Measurements from ENCODE around the gene RETN. TPM values are rescaled to one million over a fixed set of nuclear protein-coding genes. Genes with fewer than 3 reads are reported as not detected.

RETN gene
- total RNA-seq, 1 experiment from 2014 or later, result not detected

DNA sequence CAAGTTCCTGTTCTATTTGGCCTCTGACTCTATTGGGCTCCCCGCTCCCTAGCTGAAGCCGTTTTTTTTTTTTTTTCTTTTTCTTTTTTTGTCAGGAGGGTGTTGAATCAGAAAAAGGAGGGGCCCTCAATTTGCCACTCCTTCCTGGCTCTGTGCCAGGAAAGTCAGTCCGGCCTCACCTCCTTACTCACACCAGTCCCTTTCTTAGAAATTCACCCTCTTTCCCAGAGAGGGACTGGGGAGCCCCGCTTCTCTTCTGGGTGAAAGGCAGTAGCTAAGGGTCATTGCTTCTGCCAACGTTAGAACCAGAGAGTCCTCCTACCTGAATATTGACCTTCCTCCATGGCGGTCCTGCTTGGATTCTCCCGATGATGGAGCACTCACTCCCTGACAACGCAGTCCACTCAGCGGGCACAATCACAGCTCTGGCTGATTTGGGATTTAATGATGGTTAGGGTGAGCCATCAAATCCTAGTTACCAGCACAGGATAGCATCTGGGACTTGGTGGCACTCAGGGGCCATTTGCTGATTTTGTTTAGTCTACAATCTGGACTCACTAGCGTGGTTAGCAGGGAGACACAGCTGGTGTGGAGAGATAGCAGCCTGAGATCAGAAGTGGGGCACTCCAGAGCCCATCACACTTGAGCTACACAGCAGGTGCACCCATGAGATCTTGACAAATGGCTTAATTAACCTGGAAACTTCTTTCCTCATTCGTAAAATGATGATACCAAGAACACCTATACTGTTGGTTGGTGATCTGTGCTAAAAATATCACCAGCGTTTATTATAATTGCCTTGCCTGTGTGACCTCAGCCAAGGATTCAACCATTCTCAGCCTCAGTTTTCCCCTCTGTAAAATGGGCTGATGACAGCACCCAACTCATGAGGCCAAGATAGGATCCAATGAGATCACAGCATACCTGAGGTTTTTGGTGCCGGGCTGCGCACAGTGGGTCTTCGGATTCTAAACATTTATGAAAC lies 30.9 kb downstream of the RETN start:
- no peaks in the 10 kb centered on the region for H3K79me2 ChIP-seq (ENCODE audit: insufficient read depth, low read length)
- H4K20me1 ChIP-seq (ENCODE audit: insufficient read depth), result no peaks in the 10 kb centered on the region
- intact Hi-C loops (cut with micrococcal nuclease), result no loop called here
- H3K36me3 ChIP-seq (ENCODE audit: control insufficient read depth in 1 of 2, insufficient read depth in 2 of 2, low read length in 2 of 2), result no peaks in the 10 kb centered on the region
- H3K9me2 ChIP-seq (ENCODE audit: insufficient read depth), result no peaks in the 10 kb centered on the region
- DNase-seq (ENCODE audit: low read depth, low spot score), result no peak
- no peak overlapping the region for H3K9ac ChIP-seq (ENCODE audit: low read length)
- ChIA-PET RAD21 (ENCODE audit: low non-redundant PET in 1 of 2, low total read pairs in 2 of 2, uncharacterized antibody in 2 of 2, unreplicated experiment in 2 of 2) (no interaction called here), CTCF (interaction anchor here (0.9 kb wide), 1 partner anchor 19 kb away, joined by 3 read pairs; the partner anchor contains the start of gene TRAPPC5), POLR2A (no interaction called here)
- no peaks in the 10 kb centered on the region for H3K4me1 ChIP-seq (ENCODE audit: control insufficient read depth in 1 of 2, insufficient read depth in 2 of 2, low read length in 2 of 2)
- H3K4me3 ChIP-seq (replicated peaks in 1 of 2; ENCODE audit: low read depth in 1 of 2, low read length in 2 of 2), result no peak overlapping the region
- ATAC-seq, result no peak
- H3K9me3 ChIP-seq (ENCODE audit: control insufficient read depth in 1 of 2, insufficient read depth in 1 of 2, low read depth in 1 of 2, low read length in 2 of 2), result no peaks in the 10 kb centered on the region
- H3K27ac ChIP-seq (ENCODE audit: low read depth, low read length), result no peak overlapping the region
- no peak overlapping the region for H3K4me2 ChIP-seq (ENCODE audit: low read length)
- peaks cover 16% of the 10 kb centered on the region; the same call in 1 of the 2 replicates for H3K27me3 ChIP-seq (ENCODE audit: insufficient read depth, low read length)
- TF ChIP-seq FOSL1 (IDR thresholded peaks at IDR 0.05; ENCODE audit: low read depth), result no peak
- no peak for TF ChIP-seq RAD21 (IDR thresholded peaks at IDR 0.05; ENCODE audit: low read depth)
- TF ChIP-seq YY1 (IDR thresholded peaks at IDR 0.05; ENCODE audit: extremely low read depth, insufficient replicate concordance, low read depth, low read length), result no peak
- no peak for TF ChIP-seq ELF1 (IDR thresholded peaks at IDR 0.05; ENCODE audit: borderline replicate concordance, low read depth)
- TF ChIP-seq SP1 (IDR thresholded peaks at IDR 0.05; ENCODE audit: low read depth), result no peak
- TF ChIP-seq POLR2AphosphoS5 (IDR thresholded peaks at IDR 0.05; ENCODE audit: low read depth, low read length), result no peak
- no peak overlapping the region for H2AFZ ChIP-seq (ENCODE audit: low read depth, low read length, poor library complexity, severe bottlenecking)
- no TSS peak for BruUV-seq (replicated peaks)

DNA sequence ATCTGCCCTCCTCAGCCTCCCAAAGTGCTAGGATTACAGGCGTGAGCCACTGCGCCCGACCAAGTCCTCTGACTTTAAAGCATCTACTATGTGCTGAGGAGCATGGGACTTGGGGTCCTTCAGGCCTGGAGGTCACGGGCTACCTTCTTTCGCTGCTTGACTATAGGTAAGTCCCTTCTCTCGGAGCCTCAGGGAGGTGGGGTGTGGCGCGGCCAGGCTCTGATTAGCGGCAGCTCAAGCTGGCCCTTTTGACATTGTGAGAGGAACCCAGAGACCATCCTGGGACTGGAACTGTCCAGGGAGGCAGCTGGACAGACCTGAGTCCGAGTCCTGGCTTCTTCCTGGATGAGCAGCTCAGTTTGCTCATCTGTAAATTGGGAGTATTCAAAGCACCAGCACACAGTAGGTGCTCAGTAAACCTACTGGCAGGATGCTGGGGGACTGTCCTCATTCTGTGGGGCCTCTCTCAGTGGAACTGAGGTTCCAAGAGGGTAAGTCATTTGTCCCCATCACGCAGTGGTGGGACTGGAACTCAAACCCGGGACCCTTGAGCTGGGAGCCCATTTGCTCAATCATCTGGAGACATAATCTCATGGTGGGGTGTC lies 32.3 kb downstream of the RETN start:
- ATAC-seq (no peak), DNase-seq (ENCODE audit: low read depth, low spot score) (no peak)
- no peaks in the 10 kb centered on the region for H3K4me1 ChIP-seq (ENCODE audit: control insufficient read depth in 1 of 2, insufficient read depth in 2 of 2, low read length in 2 of 2)
- H3K36me3 ChIP-seq (ENCODE audit: control insufficient read depth in 1 of 2, insufficient read depth in 2 of 2, low read length in 2 of 2), result no peaks in the 10 kb centered on the region
- H3K9me2 ChIP-seq (ENCODE audit: insufficient read depth), result no peaks in the 10 kb centered on the region
- no peak overlapping the region for H3K9ac ChIP-seq (ENCODE audit: low read length)
- H3K4me2 ChIP-seq (ENCODE audit: low read length), result no peak overlapping the region
- RAD21 ChIA-PET (ENCODE audit: low non-redundant PET in 1 of 2, low total read pairs in 2 of 2, uncharacterized antibody in 2 of 2, unreplicated experiment in 2 of 2), result no interaction called here
- H3K79me2 ChIP-seq (ENCODE audit: insufficient read depth, low read length), result no peaks in the 10 kb centered on the region
- POLR2A ChIA-PET, result no interaction called here
- no peaks in the 10 kb centered on the region for H4K20me1 ChIP-seq (ENCODE audit: insufficient read depth)
- intact Hi-C loops (cut with micrococcal nuclease), result no loop called here
- no peaks in the 10 kb centered on the region for H3K9me3 ChIP-seq (ENCODE audit: control insufficient read depth in 1 of 2, insufficient read depth in 1 of 2, low read depth in 1 of 2, low read length in 2 of 2)
- H2AFZ ChIP-seq (ENCODE audit: low read depth, low read length, poor library complexity, severe bottlenecking), result no peak overlapping the region
- no peak overlapping the region for H3K27ac ChIP-seq (ENCODE audit: low read depth, low read length)
- no peak overlapping the region for H3K4me3 ChIP-seq (replicated peaks in 1 of 2; ENCODE audit: low read depth in 1 of 2, low read length in 2 of 2)
- CTCF ChIA-PET, result interaction anchor here (0.6 kb wide), 1 partner anchor 133 kb away, joined by 3 read pairs; no protein-coding TSS in a partner anchor
- BruUV-seq (replicated peaks), result no TSS peak
- peaks cover 16% of the 10 kb centered on the region; the same call in 1 of the 2 replicates for H3K27me3 ChIP-seq (ENCODE audit: insufficient read depth, low read length)
- TF ChIP-seq RAD21 (IDR thresholded peaks at IDR 0.05; ENCODE audit: low read depth) (no peak), ZNF274 (IDR thresholded peaks at IDR 0.05; ENCODE audit: low read depth, low read length) (no peak), YY1 (IDR thresholded peaks at IDR 0.05; ENCODE audit: extremely low read depth, insufficient replicate concordance, low read depth, low read length) (no peak)
- TF ChIP-seq, protein P1, sequence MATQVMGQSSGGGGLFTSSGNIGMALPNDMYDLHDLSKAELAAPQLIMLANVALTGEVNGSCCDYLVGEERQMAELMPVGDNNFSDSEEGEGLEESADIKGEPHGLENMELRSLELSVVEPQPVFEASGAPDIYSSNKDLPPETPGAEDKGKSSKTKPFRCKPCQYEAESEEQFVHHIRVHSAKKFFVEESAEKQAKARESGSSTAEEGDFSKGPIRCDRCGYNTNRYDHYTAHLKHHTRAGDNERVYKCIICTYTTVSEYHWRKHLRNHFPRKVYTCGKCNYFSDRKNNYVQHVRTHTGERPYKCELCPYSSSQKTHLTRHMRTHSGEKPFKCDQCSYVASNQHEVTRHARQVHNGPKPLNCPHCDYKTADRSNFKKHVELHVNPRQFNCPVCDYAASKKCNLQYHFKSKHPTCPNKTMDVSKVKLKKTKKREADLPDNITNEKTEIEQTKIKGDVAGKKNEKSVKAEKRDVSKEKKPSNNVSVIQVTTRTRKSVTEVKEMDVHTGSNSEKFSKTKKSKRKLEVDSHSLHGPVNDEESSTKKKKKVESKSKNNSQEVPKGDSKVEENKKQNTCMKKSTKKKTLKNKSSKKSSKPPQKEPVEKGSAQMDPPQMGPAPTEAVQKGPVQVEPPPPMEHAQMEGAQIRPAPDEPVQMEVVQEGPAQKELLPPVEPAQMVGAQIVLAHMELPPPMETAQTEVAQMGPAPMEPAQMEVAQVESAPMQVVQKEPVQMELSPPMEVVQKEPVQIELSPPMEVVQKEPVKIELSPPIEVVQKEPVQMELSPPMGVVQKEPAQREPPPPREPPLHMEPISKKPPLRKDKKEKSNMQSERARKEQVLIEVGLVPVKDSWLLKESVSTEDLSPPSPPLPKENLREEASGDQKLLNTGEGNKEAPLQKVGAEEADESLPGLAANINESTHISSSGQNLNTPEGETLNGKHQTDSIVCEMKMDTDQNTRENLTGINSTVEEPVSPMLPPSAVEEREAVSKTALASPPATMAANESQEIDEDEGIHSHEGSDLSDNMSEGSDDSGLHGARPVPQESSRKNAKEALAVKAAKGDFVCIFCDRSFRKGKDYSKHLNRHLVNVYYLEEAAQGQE (IDR thresholded peaks at IDR 0.05; ENCODE audit: low read depth), result no peak
- TF ChIP-seq, protein P2, sequence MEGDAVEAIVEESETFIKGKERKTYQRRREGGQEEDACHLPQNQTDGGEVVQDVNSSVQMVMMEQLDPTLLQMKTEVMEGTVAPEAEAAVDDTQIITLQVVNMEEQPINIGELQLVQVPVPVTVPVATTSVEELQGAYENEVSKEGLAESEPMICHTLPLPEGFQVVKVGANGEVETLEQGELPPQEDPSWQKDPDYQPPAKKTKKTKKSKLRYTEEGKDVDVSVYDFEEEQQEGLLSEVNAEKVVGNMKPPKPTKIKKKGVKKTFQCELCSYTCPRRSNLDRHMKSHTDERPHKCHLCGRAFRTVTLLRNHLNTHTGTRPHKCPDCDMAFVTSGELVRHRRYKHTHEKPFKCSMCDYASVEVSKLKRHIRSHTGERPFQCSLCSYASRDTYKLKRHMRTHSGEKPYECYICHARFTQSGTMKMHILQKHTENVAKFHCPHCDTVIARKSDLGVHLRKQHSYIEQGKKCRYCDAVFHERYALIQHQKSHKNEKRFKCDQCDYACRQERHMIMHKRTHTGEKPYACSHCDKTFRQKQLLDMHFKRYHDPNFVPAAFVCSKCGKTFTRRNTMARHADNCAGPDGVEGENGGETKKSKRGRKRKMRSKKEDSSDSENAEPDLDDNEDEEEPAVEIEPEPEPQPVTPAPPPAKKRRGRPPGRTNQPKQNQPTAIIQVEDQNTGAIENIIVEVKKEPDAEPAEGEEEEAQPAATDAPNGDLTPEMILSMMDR (IDR thresholded peaks at IDR 0.05 in 2 of 3, conservative IDR thresholded peaks at IDR 0.05 in 1 of 3; ENCODE audit: borderline replicate concordance in 1 of 3, insufficient read depth in 1 of 3, low read depth in 2 of 3, low read length in 2 of 3), result no peak
- TF ChIP-seq, protein P3, sequence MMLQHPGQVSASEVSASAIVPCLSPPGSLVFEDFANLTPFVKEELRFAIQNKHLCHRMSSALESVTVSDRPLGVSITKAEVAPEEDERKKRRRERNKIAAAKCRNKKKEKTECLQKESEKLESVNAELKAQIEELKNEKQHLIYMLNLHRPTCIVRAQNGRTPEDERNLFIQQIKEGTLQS (IDR thresholded peaks at IDR 0.05), result no peak
